HL-60 (cell line): ENCODE data around the gene PIP5K1B.

ENCODE experiments used
- POLR2AphosphoS5 ChIP-seq: IDR thresholded peaks from 2 replicates; pipeline ENCODE4 v1.6.1; 2012; ENCODE audit warnings: low read depth
- TF ChIP-seq, protein P1 (sequence below): IDR thresholded peaks from 2 replicates; pipeline ENCODE4 v1.6.1; 2012; ENCODE audit warnings: low read depth; ENCODE audit not compliant: insufficient replicate concordance
- TF ChIP-seq, protein P2 (sequence below): IDR thresholded peaks from one replicate; pipeline ENCODE4 v1.5.1; 2011; ENCODE audit warnings: low read length, control low read depth, inconsistent platforms; ENCODE audit not compliant: insufficient read depth

DNA sequence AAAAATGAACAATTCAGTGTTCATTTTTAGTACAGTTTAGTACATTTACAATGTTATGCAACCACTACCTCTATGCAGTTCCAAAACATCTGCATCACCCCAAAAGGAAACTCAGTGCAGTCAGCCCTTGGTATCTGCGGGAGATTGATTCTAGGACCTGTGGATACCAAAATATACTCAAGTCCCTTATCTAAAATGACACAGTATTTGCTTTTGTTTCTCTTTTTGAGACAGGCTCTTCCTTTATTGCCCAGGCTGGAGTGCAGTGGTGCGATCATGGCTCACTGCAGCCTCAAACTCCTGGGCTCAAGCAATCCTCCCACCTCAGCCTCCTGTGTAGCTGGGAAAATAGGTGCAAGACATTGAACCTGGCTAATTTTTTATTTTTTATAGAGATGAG, 114.0 kb downstream of the PIP5K1B start:
- TF ChIP-seq, protein P1, sequence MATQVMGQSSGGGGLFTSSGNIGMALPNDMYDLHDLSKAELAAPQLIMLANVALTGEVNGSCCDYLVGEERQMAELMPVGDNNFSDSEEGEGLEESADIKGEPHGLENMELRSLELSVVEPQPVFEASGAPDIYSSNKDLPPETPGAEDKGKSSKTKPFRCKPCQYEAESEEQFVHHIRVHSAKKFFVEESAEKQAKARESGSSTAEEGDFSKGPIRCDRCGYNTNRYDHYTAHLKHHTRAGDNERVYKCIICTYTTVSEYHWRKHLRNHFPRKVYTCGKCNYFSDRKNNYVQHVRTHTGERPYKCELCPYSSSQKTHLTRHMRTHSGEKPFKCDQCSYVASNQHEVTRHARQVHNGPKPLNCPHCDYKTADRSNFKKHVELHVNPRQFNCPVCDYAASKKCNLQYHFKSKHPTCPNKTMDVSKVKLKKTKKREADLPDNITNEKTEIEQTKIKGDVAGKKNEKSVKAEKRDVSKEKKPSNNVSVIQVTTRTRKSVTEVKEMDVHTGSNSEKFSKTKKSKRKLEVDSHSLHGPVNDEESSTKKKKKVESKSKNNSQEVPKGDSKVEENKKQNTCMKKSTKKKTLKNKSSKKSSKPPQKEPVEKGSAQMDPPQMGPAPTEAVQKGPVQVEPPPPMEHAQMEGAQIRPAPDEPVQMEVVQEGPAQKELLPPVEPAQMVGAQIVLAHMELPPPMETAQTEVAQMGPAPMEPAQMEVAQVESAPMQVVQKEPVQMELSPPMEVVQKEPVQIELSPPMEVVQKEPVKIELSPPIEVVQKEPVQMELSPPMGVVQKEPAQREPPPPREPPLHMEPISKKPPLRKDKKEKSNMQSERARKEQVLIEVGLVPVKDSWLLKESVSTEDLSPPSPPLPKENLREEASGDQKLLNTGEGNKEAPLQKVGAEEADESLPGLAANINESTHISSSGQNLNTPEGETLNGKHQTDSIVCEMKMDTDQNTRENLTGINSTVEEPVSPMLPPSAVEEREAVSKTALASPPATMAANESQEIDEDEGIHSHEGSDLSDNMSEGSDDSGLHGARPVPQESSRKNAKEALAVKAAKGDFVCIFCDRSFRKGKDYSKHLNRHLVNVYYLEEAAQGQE: no peak
- TF ChIP-seq, protein P2, sequence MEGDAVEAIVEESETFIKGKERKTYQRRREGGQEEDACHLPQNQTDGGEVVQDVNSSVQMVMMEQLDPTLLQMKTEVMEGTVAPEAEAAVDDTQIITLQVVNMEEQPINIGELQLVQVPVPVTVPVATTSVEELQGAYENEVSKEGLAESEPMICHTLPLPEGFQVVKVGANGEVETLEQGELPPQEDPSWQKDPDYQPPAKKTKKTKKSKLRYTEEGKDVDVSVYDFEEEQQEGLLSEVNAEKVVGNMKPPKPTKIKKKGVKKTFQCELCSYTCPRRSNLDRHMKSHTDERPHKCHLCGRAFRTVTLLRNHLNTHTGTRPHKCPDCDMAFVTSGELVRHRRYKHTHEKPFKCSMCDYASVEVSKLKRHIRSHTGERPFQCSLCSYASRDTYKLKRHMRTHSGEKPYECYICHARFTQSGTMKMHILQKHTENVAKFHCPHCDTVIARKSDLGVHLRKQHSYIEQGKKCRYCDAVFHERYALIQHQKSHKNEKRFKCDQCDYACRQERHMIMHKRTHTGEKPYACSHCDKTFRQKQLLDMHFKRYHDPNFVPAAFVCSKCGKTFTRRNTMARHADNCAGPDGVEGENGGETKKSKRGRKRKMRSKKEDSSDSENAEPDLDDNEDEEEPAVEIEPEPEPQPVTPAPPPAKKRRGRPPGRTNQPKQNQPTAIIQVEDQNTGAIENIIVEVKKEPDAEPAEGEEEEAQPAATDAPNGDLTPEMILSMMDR: no peak
- TF ChIP-seq POLR2AphosphoS5: no peak
